HepG2 (cell line): ENCODE results near the gene RAD18. TPM values are rescaled to one million over a fixed set of nuclear protein-coding genes. Genes with fewer than 3 reads are reported as not detected.
A peak's percentile ranks its signal among the peaks of the same experiment; 100 is the strongest.

Source experiments
- ATAD3A ChIP-seq: sonication (generic); formaldehyde crosslinking; IDR thresholded peaks from 2 replicates; pipeline ENCODE4 v1.4.0; 2020; ENCODE audit warnings: missing genetic modification reagents
- DMAP1 ChIP-seq: IDR thresholded peaks from 2 replicates; pipeline ENCODE4 v1.6.1; 2016
- DMTF1 ChIP-seq: sonication (generic); formaldehyde crosslinking; IDR thresholded peaks from 2 replicates; pipeline ENCODE4 v1.4.0; 2020; ENCODE audit warnings: mild to moderate bottlenecking, missing genetic modification reagents
- EHMT2 ChIP-seq: fragments of 200-600 bp; sonication (generic); IDR thresholded peaks from 2 replicates; pipeline ENCODE4 v1.7.0; 2017; ENCODE audit warnings: antibody characterized with exemption, low read depth, low read length, borderline replicate concordance
- EP300 ChIP-seq, 3 experiments: sonication (generic) in 1 of 3; formaldehyde crosslinking in 1 of 3; IDR thresholded peaks; 2 replicates each; pipeline versions ENCODE4 v1.5.1 to v1.6.1; 2011 to 2020; ENCODE audit warnings: low read depth in 2 of 3, low read length in 2 of 3, borderline replicate concordance in 1 of 3, improper control_type of control experiment in 1 of 3, mild to moderate bottlenecking in 1 of 3, missing genetic modification reagents in 1 of 3, moderate library complexity in 1 of 3
- FOXA3 ChIP-seq: IDR thresholded peaks from 2 replicates; pipeline ENCODE4 v1.6.1; 2016; ENCODE audit warnings: missing genetic modification reagents, missing compliant biosample characterization
- MEF2D ChIP-seq: sonication (generic); formaldehyde crosslinking; IDR thresholded peaks from 2 replicates; pipeline ENCODE4 v1.5.1; 2020; ENCODE audit warnings: mild to moderate bottlenecking, missing genetic modification reagents
- MXD4 ChIP-seq: IDR thresholded peaks from 2 replicates; pipeline ENCODE4 v1.6.1; 2016; ENCODE audit warnings: mild to moderate bottlenecking, missing biosample characterization, missing genetic modification reagents
- SALL2 ChIP-seq: sonication (generic); formaldehyde crosslinking; IDR thresholded peaks from 2 replicates; pipeline ENCODE4 v1.8.1; 2023; ENCODE audit warnings: mild to moderate bottlenecking, missing genetic modification reagents, inconsistent platforms
- SNAPC5 ChIP-seq: sonication (generic); formaldehyde crosslinking; IDR thresholded peaks from 2 replicates; pipeline ENCODE4 v1.8.1; 2023; ENCODE audit warnings: mild to moderate bottlenecking, missing genetic modification reagents, borderline replicate concordance
- SOX13 ChIP-seq, 3 experiments: fragments of 450-650 bp in 1 of 3; sonication (generic) in 1 of 3; formaldehyde crosslinking in 1 of 3; IDR thresholded peaks in 2 of 3; conservative IDR thresholded peaks in 1 of 3; 2 replicates each; pipeline versions ENCODE4 v1.5.0 to v1.6.1; 2016 to 2020; ENCODE audit warnings: antibody characterized with exemption in 1 of 3, mild to moderate bottlenecking in 1 of 3, missing compliant biosample characterization in 1 of 3, missing genetic modification reagents in 1 of 3, moderate library complexity in 1 of 3
- ZKSCAN8 ChIP-seq: IDR thresholded peaks from 2 replicates; pipeline ENCODE4 v1.6.1; 2016; ENCODE audit warnings: borderline replicate concordance, missing genetic modification reagents, missing compliant biosample characterization
- ZMAT5 ChIP-seq: sonication (generic); formaldehyde crosslinking; IDR thresholded peaks from 2 replicates; pipeline ENCODE4 v1.5.0; 2020; ENCODE audit warnings: mild to moderate bottlenecking, low read depth, missing genetic modification reagents, borderline replicate concordance
- ZNF446 ChIP-seq: sonication (generic); formaldehyde crosslinking; IDR thresholded peaks from 2 replicates; pipeline ENCODE4 v1.5.0; 2020; ENCODE audit warnings: mild to moderate bottlenecking, missing genetic modification reagents
- ZNF816 ChIP-seq: sonication (generic); formaldehyde crosslinking; IDR thresholded peaks from 2 replicates; pipeline ENCODE4 v1.8.0; 2022; ENCODE audit warnings: missing genetic modification reagents, mild to moderate bottlenecking, borderline replicate concordance
- polyA plus RNA-seq, 8 experiments: library from polyadenylated mRNA; depleted of rRNA in 3 of 8; stranded (reverse) in 7 of 8; unstranded in 1 of 8; fragments of >200 nt; fragmentation: Illumina TruSeq in 4 of 8; extraction: Trizol in 4 of 8; gene quantifications; 2 replicates each; pipeline versions ENCODE4 v1.2.1 to v1.2.3, GENCODE V29; 2011 to 2016; ENCODE audit warnings: low read depth in 4 of 8, missing spikeins in 1 of 8, mixed read lengths in 1 of 8; ENCODE audit not compliant: insufficient read depth in 1 of 8
- total RNA-seq, 5 experiments: library from RNA; depleted of rRNA; stranded (reverse); fragments of >200 nt; fragmentation: Illumina TruSeq; extraction: Trizol; gene quantifications; 2 replicates each; pipeline ENCODE4 v1.2.3, GENCODE V29; 2016; ENCODE audit warnings: low read depth in 1 of 5
- TF ChIP-seq, protein P1 (sequence below), 2 experiments: IDR thresholded peaks; 2 replicates each; pipeline ENCODE4 v1.6.1; 2011 to 2012; ENCODE audit warnings: low read length in 2 of 2, borderline replicate concordance in 1 of 2, low read depth in 1 of 2, mild to moderate bottlenecking in 1 of 2, moderate library complexity in 1 of 2
- TF ChIP-seq, protein P2 (sequence below): sonication (generic); formaldehyde crosslinking; IDR thresholded peaks from 2 replicates; pipeline ENCODE4 v1.5.1; 2020; ENCODE audit warnings: mild to moderate bottlenecking, missing genetic modification reagents, borderline replicate concordance
- TF ChIP-seq, protein P3 (sequence below): sonication (generic); formaldehyde crosslinking; IDR thresholded peaks from 2 replicates; pipeline ENCODE4 v1.4.0; 2020; ENCODE audit warnings: mild to moderate bottlenecking, missing genetic modification reagents, borderline replicate concordance

RAD18 gene
- total and polyA plus RNA-seq, 2 of the 13 experiments (the other 11 are each of a cell fraction or from before 2014, with no cell fraction given) = 5.9 to 20.7 TPM

DNA sequence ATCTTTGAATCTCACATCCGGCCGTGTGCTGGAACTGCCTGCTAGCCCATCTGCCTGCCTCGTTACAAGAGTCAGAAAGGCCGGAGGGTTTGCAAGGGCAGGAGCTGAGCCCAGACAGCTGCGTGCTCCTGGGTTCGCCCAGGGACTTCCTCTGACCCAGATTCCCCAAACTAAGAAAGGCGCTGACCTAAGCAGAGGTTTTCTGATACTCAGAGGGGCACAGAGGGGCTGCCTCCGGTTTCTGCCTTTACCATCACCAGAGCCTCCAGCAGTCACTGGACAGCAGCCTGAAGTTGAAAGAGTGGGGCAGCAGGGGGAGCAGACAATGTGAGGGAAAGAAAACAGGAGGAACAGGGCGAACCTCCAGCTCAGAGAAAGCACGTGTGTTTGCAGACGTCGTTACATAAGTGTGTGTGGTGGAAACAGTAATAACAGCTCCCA, 33.4 kb upstream of the RAD18 start (continued):
- TF ChIP-seq SNAPC5 (CRISPR knock-in tag) = no peak
- TF ChIP-seq EHMT2 = no peak
- TF ChIP-seq DMAP1 = no peak
- no peak for TF ChIP-seq ATAD3A (CRISPR knock-in tag)
- TF ChIP-seq MXD4 (CRISPR knock-in tag) = peak; percentile 41; the same call in 1 of the 2 replicates
- no peak for TF ChIP-seq ZNF446 (CRISPR knock-in tag)
- TF ChIP-seq EP300 (IDR thresholded peaks at IDR 0.05; ENCODE audit: low read depth in 2 of 2, low read length in 2 of 2) = no peak
- TF ChIP-seq EP300 (CRISPR knock-in tag; IDR thresholded peaks at IDR 0.05; ENCODE audit: borderline replicate concordance) = no peak
- no peak for TF ChIP-seq ZMAT5
- TF ChIP-seq, protein P1, sequence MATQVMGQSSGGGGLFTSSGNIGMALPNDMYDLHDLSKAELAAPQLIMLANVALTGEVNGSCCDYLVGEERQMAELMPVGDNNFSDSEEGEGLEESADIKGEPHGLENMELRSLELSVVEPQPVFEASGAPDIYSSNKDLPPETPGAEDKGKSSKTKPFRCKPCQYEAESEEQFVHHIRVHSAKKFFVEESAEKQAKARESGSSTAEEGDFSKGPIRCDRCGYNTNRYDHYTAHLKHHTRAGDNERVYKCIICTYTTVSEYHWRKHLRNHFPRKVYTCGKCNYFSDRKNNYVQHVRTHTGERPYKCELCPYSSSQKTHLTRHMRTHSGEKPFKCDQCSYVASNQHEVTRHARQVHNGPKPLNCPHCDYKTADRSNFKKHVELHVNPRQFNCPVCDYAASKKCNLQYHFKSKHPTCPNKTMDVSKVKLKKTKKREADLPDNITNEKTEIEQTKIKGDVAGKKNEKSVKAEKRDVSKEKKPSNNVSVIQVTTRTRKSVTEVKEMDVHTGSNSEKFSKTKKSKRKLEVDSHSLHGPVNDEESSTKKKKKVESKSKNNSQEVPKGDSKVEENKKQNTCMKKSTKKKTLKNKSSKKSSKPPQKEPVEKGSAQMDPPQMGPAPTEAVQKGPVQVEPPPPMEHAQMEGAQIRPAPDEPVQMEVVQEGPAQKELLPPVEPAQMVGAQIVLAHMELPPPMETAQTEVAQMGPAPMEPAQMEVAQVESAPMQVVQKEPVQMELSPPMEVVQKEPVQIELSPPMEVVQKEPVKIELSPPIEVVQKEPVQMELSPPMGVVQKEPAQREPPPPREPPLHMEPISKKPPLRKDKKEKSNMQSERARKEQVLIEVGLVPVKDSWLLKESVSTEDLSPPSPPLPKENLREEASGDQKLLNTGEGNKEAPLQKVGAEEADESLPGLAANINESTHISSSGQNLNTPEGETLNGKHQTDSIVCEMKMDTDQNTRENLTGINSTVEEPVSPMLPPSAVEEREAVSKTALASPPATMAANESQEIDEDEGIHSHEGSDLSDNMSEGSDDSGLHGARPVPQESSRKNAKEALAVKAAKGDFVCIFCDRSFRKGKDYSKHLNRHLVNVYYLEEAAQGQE (IDR thresholded peaks at IDR 0.05; ENCODE audit: borderline replicate concordance in 1 of 2, low read depth in 1 of 2, low read length in 2 of 2) = 0 out of 4 replicates have a peak, but pooled peaks of 1 of the 2 experiments have one; percentile 38
- TF ChIP-seq MEF2D (CRISPR knock-in tag) = no peak
- no peak for TF ChIP-seq SALL2 (CRISPR knock-in tag)
- TF ChIP-seq ZKSCAN8 = no peak
- TF ChIP-seq, protein P2, sequence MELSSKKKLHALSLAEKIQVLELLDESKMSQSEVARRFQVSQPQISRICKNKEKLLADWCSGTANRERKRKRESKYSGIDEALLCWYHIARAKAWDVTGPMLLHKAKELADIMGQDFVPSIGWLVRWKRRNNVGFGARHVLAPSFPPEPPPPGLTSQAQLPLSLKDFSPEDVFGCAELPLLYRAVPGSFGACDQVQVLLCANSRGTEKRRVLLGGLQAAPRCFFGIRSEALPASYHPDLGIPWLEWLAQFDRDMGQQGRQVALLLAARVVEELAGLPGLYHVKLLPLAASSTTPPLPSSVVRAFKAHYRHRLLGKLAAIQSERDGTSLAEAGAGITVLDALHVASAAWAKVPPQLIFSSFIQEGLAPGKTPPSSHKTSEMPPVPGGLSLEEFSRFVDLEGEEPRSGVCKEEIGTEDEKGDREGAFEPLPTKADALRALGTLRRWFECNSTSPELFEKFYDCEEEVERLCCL (CRISPR knock-in tag) = no peak
- TF ChIP-seq ZNF816 (CRISPR knock-in tag) = no peak
- no peak for TF ChIP-seq DMTF1 (CRISPR knock-in tag)
- no peak for TF ChIP-seq SOX13 (IDR thresholded peaks at IDR 0.05)
- TF ChIP-seq SOX13 (CRISPR knock-in tag; conservative IDR thresholded peaks at IDR 0.05 in 1 of 2, IDR thresholded peaks at IDR 0.05 in 1 of 2) = 0 out of 4 replicates have a peak, but pooled peaks of 1 of the 2 experiments have one; percentile 18
- TF ChIP-seq, protein P3, sequence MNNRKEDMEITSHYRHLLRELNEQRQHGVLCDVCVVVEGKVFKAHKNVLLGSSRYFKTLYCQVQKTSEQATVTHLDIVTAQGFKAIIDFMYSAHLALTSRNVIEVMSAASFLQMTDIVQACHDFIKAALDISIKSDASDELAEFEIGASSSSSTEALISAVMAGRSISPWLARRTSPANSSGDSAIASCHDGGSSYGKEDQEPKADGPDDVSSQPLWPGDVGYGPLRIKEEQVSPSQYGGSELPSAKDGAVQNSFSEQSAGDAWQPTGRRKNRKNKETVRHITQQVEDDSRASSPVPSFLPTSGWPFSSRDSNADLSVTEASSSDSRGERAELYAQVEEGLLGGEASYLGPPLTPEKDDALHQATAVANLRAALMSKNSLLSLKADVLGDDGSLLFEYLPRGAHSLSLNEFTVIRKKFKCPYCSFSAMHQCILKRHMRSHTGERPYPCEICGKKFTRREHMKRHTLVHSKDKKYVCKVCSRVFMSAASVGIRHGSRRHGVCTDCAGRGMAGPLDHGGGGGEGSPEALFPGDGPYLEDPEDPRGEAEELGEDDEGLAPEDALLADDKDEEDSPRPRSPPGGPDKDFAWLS (CRISPR knock-in tag) = no peak
- TF ChIP-seq FOXA3 (CRISPR knock-in tag) = no peak
